HG02759 (cell line): ENCODE results near the gene NOL4L.
"Not testable (repeated sequence)": the region's sequence is repeated elsewhere in the genome, so short reads cannot be mapped to it uniquely, and the experiment has no call there.

Experiments
- ATAC-seq: cut with Tn5 transposase; IDR thresholded peaks from one replicate; pipeline ENCODE4 v1.9.1; 2021; ENCODE audit warnings: mild to moderate bottlenecking, moderate library complexity; ENCODE audit not compliant: unreplicated experiment

Gene NOL4L

DNA sequence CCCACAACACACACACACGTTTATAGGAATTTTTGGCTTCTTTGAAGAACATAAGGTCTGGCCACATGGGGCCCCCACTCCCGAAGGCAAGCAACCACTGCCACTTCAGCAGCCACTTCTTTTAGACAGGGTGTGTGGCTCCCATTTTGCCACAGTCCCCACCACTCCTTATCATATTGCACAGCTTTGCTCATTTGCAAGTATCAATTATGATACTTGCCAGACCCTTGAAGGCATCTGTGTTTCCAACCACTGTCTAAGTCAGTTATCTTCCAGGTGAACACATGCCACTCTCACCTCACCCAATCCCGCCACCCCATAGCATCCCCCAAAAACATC lies 73.1 kb downstream of the NOL4L start:
- no peak for ATAC-seq

DNA sequence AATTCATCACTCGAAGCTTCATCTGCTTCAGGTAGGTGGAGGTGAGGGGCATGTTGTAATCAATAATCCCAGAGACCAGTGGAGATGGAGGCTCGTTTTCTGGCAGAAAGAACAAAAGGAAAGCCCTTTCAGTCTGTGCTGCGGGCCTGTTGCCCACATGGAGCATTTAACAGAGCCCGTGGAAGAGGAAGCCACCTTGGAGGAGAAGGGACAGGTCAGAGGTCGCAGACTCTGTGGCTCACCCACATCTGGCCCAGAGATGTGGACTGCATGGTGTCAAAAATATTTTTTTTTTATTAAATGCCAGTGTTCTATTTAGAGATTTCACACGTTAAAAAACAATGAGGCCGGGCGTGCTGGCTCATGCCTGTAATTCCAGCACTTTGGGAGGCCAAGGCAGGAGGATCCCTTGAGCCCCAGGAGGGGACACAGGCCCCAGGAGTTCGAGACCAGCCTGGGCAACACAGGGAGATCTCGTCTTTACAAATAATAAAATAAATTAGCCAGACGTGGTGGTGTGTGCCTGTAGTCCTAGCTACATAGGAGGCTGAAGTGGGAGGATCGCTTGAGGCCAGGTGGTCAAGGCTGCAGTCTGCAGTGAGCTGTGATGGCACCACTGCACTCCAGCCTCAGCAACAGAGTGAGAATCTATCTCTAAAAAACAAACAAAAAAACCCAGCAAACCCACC lies 73.6 kb downstream of the NOL4L start:
- no peak for ATAC-seq

DNA sequence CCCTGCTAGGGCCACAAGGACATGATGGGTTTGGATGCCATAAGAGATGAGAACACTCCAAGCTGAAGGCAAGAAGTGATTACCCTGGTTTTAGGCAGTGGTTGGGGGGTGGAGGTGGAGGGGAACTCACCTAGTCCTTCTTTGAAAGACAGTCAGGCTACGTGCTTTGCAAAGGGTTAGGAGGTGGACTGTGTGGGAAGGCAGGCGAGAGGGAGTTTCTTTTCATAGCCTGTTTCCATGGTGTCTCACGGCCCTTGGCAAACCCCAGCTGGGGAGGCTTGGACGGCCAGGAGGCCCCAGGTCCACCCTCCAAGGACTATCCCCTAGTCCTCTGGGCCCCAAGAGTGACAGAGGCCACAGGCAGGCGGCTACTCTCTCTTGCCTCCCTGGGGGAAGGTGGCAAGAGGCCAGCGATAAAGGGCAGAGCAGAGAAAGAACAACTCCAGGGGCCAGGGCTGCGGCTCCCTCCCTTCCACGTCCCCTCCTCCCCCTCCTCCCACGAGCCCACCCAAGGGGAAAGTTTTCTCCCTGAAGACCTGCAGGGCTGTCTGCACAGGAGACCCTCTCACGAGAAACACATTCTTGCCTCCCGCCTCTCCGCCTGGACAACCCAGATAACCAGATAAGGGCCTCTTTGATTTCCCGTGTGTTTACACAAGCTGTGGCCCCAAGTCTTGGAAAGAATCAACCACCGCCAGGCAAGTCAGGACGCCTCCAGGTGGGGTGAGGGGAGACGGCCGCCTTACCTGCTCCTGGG lies 74.4 kb downstream of the NOL4L start:
- no peak for ATAC-seq

DNA sequence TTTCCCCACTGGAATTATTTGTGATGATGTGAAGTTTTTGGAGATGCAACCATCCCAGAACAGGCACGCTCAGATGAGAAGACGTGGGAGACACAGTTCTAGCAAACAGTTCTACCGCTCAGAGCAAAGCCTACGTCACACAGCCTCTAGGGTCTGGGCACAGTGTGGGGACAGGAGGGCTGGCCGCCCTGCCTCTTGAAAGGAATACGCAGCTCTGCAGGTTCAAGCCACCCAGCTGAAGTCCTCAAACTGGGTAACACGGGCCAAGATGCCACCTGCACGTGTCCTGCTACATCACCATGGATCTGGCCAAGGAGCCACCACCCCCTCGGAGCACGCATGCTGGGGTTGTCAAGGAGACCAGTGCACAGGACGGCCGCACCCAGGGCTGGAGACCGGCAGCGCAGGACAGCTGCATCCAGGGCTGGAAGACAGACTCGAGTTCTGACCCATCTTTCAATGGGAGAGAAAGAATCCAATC lies 75.0 kb downstream of the NOL4L start:
- ATAC-seq: no peak

DNA sequence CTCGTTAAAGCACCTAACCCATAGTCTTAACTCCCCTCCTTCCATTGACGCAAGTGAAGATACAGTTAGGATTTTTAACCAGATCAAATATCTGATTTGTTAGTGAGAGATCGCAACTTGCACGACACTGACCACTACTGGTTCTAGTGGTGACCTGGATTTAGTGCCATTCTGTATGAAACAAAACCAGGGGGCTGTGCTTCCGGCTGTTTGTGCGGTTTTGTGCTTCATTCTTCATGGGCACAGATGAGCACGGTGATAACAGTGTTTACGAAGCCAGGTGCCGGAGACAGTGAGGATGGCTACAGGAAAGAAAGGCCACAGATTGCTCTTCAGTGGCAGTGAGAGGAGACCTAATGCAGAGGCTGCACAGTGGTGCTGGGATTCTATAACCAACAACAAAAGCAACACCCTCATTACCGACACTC lies 75.5 kb downstream of the NOL4L start:
- ATAC-seq: peak; percentile 42

DNA sequence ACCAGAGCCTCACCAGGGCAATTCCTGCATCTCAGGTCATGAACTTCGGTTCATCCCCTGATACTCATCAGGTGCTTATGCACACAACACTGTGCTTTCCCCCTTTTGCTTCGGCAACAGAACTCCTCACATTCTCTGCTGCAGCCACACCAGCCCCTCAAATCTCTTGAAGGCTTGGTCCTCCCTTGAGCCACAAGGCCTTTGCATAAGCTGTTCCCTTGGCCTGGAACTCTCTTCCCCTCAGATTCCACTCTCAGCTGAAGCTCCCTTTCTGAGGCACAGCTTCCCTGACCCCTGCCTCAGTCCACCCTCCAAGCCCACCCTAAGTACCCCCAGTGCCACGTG lies 76.4 kb downstream of the NOL4L start:
- ATAC-seq: no peak

DNA sequence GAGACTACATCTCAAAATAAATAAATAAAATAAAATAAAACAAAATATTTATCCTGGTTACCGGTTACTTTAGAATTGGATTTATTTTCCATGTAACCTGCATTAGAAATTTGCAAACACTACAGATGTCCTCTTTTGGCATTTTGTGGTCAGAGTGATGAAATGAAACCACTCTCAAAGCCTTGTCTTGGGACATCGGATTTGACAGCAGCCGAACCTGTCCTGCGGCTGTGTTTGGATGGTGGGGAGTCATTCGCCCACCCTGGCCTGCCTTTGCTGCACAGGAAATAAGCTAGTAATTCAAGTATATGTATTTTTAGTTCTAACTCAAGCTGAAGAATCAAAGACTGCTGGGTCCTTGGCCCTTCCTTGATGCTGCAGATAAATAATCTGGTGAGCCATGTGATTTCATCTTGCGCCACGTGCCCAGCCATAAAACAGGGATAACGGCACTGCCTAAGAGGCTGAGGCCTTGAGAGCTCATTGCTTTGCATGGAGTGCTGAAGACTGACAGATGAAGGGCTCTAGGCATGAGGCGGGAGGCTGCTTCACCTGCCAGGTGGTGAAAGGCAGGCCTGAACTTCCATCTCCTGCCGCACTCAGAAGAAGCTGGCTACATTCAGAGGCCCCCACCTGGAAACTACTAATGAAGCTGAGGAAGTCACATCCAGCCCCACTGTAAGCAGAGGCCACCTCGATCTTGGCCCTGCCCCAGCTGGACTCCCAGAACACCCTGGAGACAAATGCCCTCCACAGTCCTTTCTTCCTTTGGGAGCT lies 76.9 kb downstream of the NOL4L start:
- ATAC-seq: no peak

DNA sequence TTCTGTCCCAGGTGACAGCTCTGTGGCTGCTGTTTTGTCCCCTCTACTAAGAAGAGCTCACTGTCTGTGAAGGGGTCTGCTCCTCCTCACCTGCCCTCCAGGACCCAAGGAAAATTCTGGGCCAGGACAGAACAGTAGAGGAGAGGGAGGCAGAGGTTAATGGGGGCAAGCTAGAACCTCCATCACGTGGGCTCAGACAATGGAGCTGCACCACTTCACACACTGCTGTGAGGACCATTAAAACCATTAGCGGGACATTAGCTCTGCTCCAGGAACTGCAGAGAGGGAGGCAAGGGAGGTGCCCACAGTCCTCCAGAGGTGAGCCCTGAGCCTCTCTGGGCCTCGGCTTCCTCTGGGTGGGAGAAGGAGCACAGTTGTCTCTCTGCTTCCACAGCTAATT lies 78.4 kb downstream of the NOL4L start:
- ATAC-seq: no peak

DNA sequence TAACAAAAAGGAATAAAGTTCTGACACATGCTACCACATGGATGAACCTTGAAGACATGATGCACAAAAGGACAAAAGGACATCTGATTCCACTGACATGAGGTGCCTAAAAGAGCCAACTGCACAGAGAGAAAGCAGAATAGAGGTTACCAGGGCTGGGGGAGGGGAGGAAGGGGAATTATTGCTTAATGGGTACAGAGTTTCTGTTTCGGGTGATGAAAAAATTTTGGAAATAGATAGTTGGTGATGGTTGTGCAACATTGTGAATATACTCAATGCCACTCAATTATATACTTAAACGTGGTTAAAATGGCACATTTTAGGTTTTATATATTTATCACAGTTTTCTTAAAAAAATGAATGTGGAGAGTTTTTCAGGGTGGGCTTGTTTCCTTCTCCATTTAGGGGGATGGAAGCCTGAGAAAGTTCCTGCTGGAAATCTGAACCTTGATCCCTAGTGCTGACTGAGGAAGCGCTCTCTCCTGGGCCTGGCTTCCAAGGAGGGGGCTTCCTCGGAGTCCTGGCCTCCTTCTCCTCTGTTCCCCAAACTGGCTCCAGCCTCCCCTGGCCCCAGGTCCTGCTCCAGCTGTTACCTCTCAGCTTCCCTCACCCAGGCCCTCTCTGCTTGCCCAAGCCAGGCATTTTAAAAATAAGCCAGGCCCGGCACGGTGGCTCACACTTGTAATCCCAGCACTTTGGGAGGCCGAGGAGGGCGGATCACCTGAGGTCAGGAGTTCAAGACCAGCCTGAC lies 79.2 kb downstream of the NOL4L start:
- ATAC-seq: no peak

DNA sequence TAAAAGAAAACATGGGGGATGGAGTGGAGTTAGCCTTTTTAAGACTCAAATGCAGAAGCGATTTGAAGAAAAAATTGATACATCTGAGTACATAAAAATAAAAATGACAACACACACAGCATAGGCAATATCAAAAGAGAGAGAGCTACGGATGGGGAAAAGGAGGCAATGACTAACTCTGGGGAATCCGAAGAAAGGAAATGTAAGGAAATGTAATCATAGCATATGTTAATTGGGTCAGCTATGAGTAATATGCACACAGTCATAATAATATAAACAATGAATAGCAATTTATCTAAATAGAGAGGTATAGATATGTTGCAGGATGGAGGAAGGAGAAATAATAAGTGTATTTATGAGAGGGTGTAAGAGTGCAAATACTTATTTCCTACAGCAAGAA lies 83.4 kb downstream of the NOL4L start:
- no peak for ATAC-seq

DNA sequence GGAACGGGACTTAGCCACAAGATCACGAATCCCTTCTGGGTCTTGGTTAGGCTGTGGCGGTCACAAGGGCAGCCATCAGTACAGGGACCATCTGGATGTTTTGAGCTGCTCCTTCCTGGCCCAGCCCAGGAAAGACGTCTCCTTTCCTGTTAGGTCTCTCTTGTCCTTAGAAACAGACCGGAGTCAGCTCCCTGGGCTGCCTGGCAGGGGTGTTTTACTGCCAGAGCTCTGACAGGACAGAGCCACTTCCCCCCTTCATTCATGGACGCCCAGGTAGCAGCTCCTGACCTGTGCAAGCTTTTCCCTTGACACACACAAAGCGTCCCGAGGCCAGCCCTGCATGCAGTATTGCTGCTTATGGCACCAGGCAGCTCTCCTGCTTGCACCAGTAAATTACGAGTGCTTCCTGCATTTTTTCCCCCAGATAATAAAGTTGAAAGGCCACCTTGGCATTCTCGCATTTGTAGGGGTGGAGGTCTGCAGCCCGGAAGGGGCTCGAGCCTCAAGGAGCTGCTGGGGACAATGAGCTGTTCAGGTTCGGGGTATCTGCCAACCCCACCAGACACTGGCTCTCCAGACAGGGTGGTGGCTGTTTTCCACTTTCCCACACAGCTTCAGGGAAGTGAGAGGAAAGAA lies 87.4 kb downstream of the NOL4L start:
- no peak for ATAC-seq

DNA sequence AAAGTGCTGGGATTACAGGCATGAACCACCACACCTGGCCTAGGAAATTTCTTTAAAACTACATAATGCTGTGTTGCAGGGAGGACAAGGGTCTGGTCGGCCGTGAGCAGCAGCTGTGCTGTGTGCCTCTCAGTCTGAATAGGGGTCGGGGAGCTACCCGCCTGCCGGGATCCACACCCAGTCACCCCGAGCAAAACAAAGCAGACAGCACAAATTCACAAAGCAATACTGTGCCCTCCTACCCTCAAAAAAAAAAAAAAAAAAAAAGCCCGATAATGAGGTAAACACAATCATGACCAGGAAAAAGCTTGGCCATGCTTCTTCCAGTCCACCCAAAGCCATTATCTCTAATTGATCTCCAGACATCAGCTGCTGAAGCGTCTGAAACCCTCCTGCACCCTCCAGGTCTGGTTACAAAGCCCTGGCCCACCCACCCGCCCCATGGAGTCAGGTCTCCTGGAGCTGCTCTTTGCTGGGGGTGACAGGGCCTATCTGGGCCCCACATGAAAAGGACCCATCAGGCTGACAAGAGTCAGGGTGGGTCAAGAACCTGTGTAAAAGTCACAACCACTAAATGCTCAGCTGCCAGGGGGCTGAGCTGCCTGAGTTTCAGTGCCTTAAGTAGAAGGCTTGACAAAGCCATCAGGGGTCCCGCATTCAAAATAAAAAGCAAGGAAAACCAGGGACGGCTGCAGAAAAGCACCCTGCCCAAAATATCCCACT lies 88.2 kb downstream of the NOL4L start:
- no peak for ATAC-seq

DNA sequence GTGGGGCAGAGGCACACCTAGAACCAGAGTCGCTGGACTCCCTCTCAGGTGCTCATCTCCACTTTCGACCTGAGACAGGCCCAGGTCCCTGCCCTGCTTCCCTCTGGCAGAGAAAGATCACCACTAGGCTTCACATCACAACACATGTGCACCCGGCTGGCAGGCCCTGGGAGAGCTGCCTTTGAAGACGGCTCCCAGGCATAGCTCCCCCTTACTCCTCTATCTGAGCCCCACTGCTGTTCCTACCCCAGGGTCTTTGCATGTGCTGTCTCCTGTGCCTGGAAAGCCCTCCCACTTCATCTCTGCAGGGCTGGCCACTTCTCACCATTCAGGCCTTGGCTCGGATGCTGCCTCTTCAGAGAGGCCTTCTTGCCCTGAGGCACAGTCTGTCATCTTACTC lies 89.2 kb downstream of the NOL4L start:
- no peak for ATAC-seq

DNA sequence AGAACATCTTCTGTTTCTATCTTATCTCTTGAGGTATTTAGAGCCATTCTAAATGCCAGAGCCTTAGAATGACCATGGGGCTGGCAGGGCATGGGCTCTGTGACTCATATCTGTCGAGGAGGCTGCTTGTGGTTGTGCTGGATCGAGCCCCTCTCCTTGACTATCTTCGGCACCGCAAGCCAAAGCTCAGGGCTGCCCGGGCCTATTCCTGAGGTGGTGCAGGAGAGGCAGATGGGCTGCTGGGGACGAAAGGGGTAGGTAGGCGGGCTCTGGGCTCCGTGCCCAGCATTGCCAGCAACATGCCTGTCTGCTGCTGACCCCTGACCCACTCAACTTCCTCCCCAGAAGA lies 89.9 kb downstream of the NOL4L start:
- ATAC-seq: no peak

DNA sequence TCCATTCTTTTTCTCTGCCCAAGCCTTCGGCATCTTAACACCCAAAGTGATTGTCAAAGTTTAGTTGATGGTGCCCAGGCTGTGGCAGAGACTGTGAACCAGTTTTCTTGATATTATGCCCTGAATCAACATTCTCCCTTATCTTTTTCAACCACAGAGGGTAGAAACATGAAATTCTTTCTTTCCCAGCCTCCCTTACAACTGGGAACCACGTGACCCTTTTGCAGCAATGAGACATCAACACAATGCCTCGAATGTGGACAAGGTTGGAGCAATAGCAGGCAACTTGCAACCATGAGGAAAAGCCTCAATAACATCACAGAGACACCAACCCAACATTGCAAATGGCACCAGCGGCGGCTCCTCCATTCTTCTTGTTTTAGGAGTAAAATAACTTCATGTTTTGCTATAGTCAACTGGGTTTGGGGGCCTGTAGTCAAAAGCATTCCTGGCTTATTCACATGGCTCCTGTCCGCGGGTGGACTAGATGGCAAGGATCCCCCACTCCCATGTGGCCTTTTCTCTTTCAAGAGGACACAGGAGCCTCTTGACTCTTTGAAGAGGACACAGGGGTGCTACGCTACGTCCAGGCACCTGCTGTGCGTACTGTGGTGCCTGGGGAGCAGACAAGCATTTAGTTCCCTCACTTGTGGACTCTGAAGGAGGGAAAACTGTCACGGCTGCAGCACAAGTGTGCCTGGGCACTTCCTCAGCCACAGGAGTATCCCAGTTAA lies 90.5 kb downstream of the NOL4L start:
- no peak for ATAC-seq

DNA sequence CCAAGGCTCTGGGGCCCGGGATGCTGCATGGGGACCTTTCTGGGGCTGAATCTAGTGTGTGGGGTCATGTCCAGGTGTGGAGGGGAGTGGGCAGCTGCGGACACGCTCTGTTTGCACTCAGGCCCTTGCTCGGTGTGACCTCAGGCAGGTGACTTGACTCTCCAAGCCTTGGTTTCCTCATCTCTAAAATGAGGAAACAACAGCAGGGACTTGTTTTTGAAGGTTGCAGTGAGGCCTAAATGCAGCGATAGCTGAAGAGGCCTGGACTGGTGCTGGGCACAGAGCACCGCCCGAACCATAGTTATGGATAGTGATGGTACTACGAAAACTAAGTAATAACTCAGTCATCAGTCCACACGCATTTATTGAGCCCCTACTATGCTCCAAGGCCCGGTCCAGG lies 91.8 kb downstream of the NOL4L start:
- no peak for ATAC-seq

DNA sequence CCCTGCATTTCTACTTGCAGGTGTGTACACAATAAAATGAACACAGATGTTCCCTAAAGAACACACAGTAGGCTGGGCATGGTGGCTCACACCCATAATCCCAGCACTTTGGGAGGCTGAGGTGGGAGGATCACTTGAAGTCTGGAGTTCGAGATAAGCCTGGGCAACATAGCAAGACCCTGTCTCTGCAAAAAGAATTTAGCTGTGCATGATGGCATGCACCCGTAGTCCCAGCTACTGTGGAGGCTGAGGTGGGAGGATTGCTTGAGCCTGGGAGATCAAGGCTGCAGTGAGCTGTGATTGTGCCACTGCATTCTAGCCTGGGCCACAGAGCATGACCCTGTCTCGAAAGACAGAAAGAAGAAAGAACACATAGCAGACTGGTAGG lies 93.4 kb downstream of the NOL4L start:
- not testable (repeated sequence) for ATAC-seq

DNA sequence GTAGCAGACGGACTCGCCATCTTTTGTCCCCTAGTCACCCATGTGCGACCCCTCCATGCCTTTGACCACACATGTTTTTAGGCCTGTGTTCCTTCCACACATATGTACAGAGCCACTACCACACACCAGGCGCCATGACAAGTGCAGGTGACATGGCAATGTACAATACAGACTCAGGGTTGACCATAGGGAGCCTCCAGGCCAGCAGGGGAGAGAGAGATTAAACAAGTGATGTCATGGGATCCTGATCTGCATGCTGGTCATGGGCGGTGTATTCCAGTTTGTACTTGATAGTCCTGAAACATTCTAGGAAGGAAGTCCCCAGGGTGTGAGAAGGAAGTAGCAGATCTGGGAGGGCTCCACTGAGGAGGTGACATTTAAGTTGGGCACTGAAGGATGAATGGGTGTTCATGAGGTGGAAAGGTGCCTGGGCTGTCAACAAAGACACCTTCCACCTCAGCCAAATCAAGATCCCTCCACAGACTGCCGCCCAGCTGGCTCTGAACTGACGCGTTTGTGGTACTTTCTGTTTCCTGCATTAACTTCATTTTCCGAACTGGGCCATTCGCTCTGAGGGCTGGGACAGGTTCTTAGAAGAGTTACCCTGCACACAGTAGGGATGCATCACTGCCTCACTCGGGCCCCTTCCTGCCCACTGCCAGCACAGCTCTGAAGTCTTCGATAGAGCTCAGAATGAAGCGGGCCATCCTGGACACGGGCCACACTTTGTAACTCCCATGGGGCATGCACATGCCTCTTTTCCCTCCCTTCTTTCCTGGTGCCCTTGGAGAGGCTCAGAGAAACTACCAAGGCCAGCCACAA lies 94.0 kb downstream of the NOL4L start:
- no peak for ATAC-seq
